HG03066 (cell line): ENCODE measurements around the gene PTPRN2.

Source experiments
- ATAC-seq: cut with Tn5 transposase; IDR thresholded peaks from one replicate; pipeline ENCODE4 v1.9.1; 2021; ENCODE audit warnings: low read depth; ENCODE audit not compliant: unreplicated experiment

PTPRN2 gene

DNA sequence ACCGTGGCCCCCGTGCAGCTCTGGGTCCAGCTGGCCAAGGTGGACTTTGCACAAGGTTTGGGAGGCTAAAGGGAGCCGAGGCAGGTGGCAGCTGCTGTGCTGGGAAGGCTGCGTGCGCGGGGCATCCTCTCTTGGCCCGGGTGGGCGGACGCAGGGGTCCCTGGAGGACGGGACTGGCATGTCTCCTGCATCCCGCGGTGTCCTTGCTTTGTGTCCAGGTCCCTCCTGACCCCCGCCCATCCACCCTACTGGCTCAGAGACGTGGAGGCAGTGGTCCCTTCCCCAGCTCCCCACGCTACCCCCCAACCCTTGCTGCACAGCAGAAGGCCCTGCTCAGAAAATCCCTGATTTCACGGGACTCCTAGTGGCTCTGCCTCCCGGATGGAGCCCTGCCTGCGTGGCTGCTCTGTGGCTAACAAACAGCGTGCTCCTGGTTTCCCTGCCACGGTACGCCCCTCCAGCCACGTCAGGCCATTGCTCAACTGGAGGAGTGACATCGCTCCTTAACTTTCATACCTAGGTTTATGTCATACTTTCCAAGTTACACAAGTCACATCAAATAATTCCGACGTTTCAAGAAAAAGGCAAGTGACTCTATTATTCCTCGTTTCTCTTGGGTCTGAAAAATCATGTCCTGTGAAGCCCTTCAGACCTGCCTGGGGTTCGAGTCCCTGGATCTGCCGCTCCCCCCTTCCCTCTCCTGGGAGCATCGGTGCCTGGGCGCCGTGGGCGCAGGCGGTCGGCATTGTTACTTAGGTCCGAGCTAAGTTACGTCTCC lies 829.0 kb downstream of the PTPRN2 start:
- no peak for ATAC-seq

DNA sequence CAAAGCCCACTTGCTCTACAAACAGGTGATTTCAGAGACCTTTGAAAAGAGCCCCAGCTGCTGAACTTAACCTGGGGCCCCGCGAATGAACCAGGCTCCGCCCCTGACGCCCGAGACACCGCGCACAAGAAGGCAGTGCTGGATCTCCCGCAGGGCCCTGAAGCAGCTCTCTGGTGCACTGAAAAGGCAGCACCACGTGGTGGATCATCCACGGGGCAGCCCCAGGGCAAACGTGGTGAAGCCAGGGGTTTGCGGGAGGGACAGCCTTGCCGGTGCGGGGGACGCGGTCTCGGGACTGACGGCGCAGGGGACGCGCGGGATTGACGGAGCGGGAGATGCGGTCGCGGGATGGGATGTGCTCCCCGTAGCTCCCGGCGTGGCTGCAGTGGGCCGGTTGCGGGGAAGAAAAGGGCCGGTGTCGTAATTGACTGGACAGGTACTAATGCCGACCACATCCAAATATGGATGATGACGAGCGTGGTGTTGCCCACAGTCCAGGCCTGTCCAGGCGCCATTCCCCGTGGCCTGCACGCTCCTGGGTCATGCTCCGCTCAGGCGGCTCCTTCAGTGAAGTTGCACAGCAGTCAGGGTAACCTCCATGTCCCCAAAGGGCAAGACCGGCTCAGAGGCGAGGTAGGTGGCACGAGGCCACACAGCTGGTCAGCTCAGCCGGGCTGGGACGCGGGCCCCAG lies 829.7 kb downstream of the PTPRN2 start:
- no peak for ATAC-seq

DNA sequence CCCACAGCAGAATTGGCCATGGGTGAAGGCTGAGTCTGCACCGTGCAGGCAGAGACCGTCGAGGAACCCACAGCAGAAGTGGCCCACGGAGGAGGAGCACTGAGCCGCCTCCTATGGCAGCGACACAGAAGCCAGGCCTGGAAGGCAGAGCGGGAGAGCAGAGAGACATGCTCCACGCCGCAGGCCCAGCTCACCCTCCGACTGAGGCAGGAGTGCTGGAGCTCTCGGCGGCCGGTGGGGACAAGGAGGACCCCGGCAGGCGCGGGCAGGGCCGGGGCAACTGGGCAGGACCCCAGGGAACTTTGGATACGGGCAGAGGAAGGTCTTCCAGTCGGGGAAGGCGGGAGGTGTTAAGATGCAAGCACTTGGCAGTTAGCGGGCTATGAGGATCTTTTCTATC lies 830.4 kb downstream of the PTPRN2 start:
- no peak for ATAC-seq

GRCh38 chr7:157755741-157756140 lies 831.9 kb downstream of the PTPRN2 start:
- no peak for ATAC-seq

GRCh38 chr7:157754416-157754790 lies 833.2 kb downstream of the PTPRN2 start:
- no peak for ATAC-seq

GRCh38 chr7:157753713-157754415 lies 833.8 kb downstream of the PTPRN2 start:
- ATAC-seq, result no peak

- no peak for ATAC-seq
Measured at GRCh38 chr7:157752832-157753291, 834.8 kb downstream of the PTPRN2 start.

GRCh38 chr7:157751951-157752673 lies 835.5 kb downstream of the PTPRN2 start:
- no peak for ATAC-seq

DNA sequence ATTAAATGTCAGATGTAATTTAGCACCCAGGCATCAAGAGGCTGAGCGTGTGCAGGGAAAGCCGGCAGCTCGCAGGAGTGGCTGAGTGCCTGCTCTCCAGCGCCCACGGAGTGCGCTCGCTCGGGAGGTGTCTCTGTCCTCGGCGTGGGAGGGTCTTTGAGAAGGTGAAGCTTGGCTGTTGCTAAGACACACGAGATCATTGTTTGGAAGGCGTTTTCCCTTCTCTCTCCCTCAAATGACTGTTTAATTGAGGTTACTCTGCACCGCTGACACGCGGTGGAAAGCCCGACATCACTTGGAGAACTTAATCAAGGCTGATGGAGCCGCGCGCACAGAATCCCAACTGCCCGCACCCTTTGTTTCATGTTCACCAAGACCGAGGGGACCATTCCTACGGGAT lies 836.2 kb downstream of the PTPRN2 start:
- no peak for ATAC-seq

DNA sequence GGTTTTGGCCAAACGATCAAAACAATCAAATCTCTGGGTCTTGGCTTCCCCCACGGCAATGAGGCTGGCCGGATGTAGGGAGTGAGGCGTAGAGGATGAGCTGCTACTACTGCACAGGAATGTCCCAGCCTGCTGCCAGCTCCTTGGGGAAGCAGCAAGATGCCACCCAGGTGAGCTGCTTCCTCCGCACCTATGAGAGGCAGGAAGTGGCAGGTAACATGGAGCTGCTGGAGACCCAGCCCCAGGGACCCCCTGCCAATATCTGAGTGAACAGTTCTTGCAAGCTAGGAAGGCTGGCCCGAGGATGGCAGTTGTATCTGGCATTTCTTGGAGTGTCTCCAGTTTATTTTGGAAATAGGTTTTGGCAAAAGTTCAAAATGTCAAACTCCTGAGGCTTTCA lies 837.3 kb downstream of the PTPRN2 start:
- ATAC-seq, result no peak

DNA sequence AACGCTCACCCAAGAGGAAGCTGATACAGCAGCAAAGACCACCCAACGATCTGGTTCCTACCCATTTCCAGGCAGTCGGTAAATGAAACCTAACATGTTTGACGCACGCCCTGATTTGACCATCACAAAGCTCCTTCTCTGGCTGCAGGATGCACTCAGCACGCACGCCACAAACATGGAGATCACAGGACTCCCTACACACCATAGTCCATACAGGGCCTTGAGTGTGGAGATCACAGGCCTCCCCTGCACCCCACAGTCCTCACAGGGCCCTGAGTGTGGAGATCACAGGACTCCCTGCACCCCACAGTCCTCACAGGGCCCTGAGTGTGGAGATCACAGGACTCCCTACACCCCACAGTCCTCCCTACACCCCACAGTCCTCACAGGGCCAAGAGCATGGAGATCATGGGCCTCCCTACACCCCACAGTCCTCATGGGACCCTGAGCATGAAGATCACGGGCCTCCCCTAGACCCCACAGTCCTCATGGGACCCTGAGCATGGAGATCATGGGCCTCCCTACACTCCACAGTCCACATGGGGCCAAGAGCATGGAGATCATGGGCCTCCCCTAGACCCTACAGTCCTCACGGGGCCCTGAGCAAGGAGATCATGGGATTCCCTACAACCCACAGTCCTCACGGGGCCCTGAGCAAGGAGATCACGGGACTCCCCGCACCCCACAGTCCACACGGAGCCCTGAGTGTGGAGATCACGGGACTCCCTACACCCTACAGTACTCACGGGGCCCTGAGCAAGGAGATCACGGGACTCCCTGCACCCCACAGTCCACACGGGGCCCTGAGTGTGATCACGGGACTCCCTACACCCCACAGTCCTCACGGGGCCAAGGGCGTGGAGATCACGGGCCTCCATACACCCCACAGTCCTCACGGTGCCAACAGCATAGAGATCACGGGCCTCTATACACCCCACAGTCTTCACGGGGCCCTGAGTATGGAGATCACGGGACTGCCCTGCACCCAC lies 841.6 kb downstream of the PTPRN2 start:
- ATAC-seq, result no peak

DNA sequence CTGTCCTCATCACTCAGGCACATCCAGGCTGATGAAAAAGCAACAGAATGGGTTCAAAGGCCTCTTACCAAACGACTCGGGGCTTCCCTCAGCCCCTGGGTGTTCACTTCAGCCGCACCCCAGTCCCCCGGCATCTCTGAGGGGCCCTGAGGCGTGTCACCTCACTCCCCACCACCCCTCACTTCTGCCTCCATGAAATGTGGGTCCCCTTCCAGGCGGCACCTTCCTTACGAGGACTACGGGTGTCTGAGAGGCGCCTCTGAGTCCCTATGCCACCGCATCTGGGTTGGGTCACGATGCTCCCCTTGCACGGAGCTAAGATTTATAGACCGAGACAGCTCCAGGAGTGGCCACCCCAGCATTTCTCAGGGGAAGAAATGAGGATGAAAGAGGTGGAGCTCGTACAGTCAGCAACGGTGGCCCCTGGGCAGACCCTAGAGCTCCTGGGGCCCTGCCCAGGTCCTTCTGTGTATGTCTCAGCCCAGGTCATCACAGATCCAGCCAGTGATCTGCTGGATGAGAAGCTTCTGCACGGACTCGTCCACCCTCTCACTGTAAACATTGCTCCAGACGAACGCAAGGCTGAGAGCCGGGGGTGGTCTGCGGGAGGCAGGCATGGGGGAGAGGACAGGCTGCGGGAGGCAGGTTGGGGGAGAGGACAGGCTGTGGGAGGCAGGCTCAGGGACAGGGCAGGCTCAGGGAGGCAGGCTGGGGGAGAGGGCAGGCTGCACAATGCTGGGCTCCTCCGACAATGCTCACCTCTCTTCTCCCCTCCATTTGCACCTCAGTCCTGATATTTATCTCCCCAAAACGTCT lies 842.6 kb downstream of the PTPRN2 start:
- no peak for ATAC-seq

- ATAC-seq, result no peak
Measured at GRCh38 chr7:157743781-157744525, 843.7 kb downstream of the PTPRN2 start.

DNA sequence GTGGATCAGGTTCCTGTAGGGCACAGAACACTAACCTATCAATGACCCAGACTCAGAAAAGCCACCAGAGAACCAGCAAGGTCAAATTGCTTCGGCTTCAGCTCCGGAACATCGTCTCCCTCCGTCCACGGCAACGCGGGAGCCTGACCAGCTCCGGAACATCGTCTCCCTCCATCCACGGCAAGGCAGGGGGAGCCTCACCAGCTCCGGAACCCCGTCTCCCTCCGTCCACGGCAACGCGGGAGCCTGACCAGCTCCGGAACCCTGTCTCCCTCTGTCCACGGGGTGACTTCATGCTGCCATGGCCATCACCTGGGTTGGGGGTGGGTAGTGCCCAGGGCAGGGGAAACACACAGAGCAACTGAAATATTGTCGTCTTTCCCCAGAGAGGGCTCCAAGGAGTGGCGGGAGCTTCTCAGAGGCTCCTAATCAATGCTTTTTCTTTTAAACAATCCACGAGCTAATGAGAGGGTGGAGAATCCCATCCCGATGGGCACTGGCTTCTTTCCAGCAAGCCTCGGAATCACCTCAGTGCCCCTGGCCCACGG lies 847.3 kb downstream of the PTPRN2 start:
- no peak for ATAC-seq

DNA sequence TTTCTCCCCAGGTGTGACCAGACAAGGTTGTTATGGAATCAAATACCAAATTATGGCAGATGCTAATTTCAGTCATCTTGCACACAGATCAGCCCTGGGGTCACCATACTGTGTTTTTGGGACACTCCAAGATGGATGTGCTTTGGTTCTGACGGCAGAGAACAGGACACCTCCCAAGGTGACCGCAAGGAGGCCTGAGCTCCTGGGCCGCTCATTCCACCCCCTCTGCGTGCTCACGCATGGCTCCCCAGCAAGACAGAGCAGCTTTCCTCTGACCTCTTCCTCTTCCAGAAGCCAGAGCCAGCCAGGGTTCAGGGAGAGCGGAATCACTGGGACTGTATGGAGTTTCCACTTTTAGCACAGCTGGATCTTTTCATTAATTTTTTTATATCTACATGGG lies 848.0 kb downstream of the PTPRN2 start:
- no peak for ATAC-seq

DNA sequence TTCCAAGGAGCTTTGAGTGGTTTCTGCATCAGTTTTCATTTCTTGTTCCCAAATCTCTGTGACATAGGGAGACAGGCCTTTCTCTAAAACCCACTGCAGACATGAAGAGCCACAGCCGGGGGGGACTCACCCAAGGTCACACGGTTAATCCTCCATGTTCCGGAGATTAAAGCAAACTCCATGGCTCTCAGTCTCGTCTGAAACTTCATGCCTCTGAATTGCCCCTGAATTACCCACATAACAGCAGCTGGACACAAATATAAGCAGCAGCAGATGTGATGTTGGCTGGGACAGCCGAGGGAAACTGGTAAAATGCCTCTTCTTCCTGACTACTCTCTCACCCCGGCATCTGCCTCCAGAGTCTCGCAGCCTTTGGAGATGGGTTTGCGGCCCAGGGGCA lies 848.6 kb downstream of the PTPRN2 start:
- no peak for ATAC-seq

GRCh38 chr7:157738066-157738460 lies 849.6 kb downstream of the PTPRN2 start:
- no peak for ATAC-seq
